Ovary (tissue), 9 donors: Measurements from ENCODE around the gene ATP13A2. TPM values are rescaled to one million over a fixed set of nuclear protein-coding genes. Genes with fewer than 3 reads are reported as not detected.

Experiments used
- DNase-seq, 5 donors: peaks; one replicate each; pipeline ENCODE4 v3.0.0-alpha.2; 2019 to 2020
- H3K27ac ChIP-seq, 2 donors: fragments of 200-600 bp; one replicate each; pipeline versions ENCODE4 v1.5.1 to v1.8.0; 2019 to 2022
- H3K27me3 ChIP-seq: fragments of 200-600 bp; one replicate; pipeline ENCODE4 v1.8.0; 2022
- H3K36me3 ChIP-seq: fragments of 200-600 bp; sonication (generic); one replicate; pipeline ENCODE4 v1.5.1; 2019
- H3K4me1 ChIP-seq: one replicate; pipeline ENCODE4 v1.8.1; 2013; ENCODE audit warnings: mild to moderate bottlenecking, moderate library complexity; ENCODE audit not compliant: insufficient read depth
- H3K4me3 ChIP-seq: fragments of 200-600 bp; sonication (generic); one replicate; pipeline ENCODE4 v1.5.1; 2017
- H3K9me3 ChIP-seq, 2 donors: fragments of 200-600 bp in 1 of 2; sonication (generic) in 1 of 2; one replicate each; pipeline versions ENCODE4 v1.5.1 to v1.8.1; 2013 to 2019; ENCODE audit warnings: mild to moderate bottlenecking in 1 of 2, moderate library complexity in 1 of 2
- CTCF ChIP-seq, 3 donors: fragments of 450-650 bp in 2 of 3; fragments of 200-600 bp in 1 of 3; IDR thresholded peaks; one replicate each; pipeline versions ENCODE4 v1.5.1 to v1.8.0; 2016 to 2022; ENCODE audit warnings: antibody characterized with exemption in 3 of 3, mild to moderate bottlenecking in 1 of 3
- EP300 ChIP-seq: sonication (generic); formaldehyde crosslinking; IDR thresholded peaks from one replicate; pipeline ENCODE4 v1.6.1; 2017; ENCODE audit warnings: antibody characterized with exemption
- POLR2A ChIP-seq: fragments of 450-650 bp; IDR thresholded peaks from one replicate; pipeline ENCODE4 v1.6.1; 2017; ENCODE audit warnings: antibody characterized with exemption, mild to moderate bottlenecking, moderate library complexity
- WGBS, 3 donors: extraction: QIAGEN DNeasy Blood & Tissue Kit in 1 of 3; methylation state at CpG; one replicate each; pipeline versions ENCODE4 v1.1.5 to v1.1.7; 2013 to 2017; 5-methylcytosine and 5-hydroxymethylcytosine counted together
- intact Hi-C, 4 donors: fragments of 100-400 bp; cut with DNase I; formaldehyde crosslinking; loops; one replicate each; pipeline versions ENCODE4 v1.11.0 to v1.15.1; 2022 to 2023
- polyA plus RNA-seq, 2 donors: library from polyadenylated mRNA; stranded (reverse); fragments of 200-250 nt in 1 of 2; fragments of 350-450 nt in 1 of 2; fragmentation: Illumina TruSeq in 1 of 2; extraction: RNeasy Lipid Tissue Mini Kit (QIAGEN cat#74804) in 1 of 2; gene quantifications; one replicate each; pipeline ENCODE4 v1.2.3, GENCODE V29; 2013 to 2014
- total RNA-seq, 7 donors: library from RNA; depleted of rRNA in 2 of 7; stranded (reverse); fragments of >200 nt in 2 of 7; fragmentation: NEBNext Ultra II Directional in 3 of 7; extraction: Animal tissue kit (Norgen Biotek cat#: 25700) in 3 of 7; gene quantifications; one replicate each; pipeline versions ENCODE4 v1.1.0 to v1.2.4, GENCODE V29; 2016 to 2023
- donor health status: DM: no; HTN: no; CAD: no; lungs with moderate emphysema.
- donor health status: DM: no; HTN: no; CAD: no.
- donor health status: Bipolar disorder and iron deficiency.
- donor health status: DM: yes; HTN: yes; CAD: no.
- donor health status: DM: no; HTN: no; CAD: no.
- donor health status: DM: yes; HTN: yes; CAD: no.

ATP13A2 gene
- total and polyA plus RNA-seq, 9 donors: 8.8 to 24.1 (median 18.7) TPM

DNA sequence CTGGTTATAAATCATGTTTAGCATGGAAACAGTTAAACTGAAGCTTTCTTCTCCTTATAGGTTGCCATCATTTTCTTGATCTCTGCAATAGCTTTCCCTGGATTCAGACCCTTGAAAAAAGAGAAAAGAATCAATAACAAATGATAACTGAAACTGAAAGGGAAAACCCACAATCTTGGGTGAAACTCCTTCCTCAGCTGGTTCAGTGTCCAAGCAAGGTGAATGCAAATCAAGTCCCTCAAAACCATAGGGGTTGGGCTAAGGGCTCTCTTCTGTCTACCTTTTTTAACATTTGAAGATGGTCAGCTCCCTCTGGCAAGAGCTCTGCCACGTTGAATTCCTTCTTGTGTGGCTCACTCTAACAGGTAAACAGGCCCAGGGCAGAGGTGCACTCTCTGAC is 7.1 kb upstream of the ATP13A2 start:
- Histone ChIP-seq H3K27me3 (no peaks in the 10 kb centered on the region), H3K4me3 (no peak overlapping the region), H3K27ac (no peak overlapping the region), H3K9me3 (no peaks in the 10 kb centered on the region), H3K4me1 (no peaks in the 10 kb centered on the region), H3K36me3 (no peaks in the 10 kb centered on the region)
- WGBS, 3 donors: 5 to 38% (median 12%) methylated on average over 1 of the region's 1 CpG
- TF ChIP-seq POLR2A (no peak), EP300 (no peak), CTCF (IDR thresholded peaks at IDR 0.05) (no peak)
- intact Hi-C loops: no loop called here
- DNase-seq: no peak

GRCh38 chr1:17017435-17017834 is 5.7 kb upstream of the ATP13A2 start:
- no peaks in the 10 kb centered on the region for H3K36me3 ChIP-seq
- intact Hi-C loops: no loop called here
- H3K4me1 ChIP-seq: peaks cover 3% of the 10 kb centered on the region
- WGBS, 3 donors: 90 to 96% (median 92%) methylated on average over 7 of the region's 7 CpGs
- no peaks in the 10 kb centered on the region for H3K27me3 ChIP-seq
- H3K27ac ChIP-seq: no peak overlapping the region
- DNase-seq: peak in 1 of 5 donors; percentile 8
- H3K4me3 ChIP-seq: no peak overlapping the region
- no peaks in the 10 kb centered on the region for H3K9me3 ChIP-seq
- TF ChIP-seq POLR2A (no peak), CTCF (IDR thresholded peaks at IDR 0.05) (no peak)

DNA sequence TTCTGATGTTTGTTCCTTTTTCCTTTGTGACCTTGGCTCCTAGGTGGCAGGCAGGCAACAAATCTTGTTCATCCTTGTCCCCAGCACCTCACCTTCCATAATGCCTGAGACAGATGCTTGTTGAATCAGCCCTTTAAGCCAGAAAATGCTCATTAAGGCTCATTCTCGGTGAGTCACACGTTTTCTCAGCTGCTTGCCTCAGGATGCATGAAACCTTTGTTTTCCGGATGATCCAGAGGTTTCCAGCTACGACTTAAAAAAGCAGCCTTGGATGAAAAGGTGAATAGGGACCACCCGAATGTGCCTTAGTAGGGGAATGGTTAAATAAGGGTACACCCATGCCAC is 4.6 kb upstream of the ATP13A2 start:
- intact Hi-C loops: no loop called here
- TF ChIP-seq POLR2A: no peak
- TF ChIP-seq CTCF (IDR thresholded peaks at IDR 0.05): no peak
- TF ChIP-seq EP300: no peak
- Histone ChIP-seq H3K36me3 (no peaks in the 10 kb centered on the region), H3K9me3 (no peaks in the 10 kb centered on the region), H3K27ac (no peak overlapping the region), H3K4me3 (no peak overlapping the region), H3K4me1 (peaks cover 8% of the 10 kb centered on the region), H3K27me3 (no peaks in the 10 kb centered on the region)
- WGBS, 3 donors: 49 to 53% (median 52%) methylated on average over 5 of the region's 5 CpGs
- peak in 1 of 5 donors; percentile 4 for DNase-seq

DNA sequence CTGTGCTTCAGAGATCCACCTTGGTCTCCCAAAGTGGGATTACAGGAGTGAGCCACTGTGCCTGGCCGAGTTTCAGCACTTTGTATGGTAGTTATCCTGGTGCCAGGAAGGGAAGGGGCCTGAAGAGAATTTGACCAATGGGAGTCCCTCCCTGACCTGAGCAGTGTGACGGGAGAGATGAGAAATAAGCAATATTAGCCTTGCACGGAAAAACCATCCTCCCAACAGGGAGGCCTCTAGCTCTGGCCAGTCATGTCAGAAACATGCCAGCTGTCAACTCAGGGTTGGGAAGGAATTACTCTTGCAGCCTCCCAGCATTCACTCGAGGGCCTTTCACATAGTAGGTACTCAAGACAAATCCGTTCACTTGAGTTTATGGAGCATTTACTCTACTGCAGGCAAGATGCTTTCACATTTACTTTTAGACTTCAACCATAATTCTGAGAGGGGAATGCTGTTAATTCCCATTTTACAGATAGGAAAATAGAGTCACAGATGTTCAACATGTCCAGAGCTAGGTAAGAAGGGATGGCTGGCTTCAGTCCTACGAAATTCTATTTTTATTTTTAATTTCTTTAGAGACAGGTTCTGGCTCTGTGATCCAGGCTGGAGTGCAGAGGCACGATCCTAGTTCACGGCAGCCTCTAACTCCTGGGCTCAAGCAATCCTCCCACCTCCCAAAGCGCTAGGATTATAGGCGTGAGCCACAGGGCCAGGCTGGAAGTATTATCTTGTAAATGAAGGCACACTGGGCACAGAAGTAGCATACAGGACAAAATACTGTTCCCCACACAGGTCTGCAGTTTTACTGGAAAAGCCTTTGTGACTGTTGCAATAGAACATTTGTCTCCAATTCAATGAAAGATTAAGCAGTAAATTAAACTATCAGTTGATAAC is 3.2 kb upstream of the ATP13A2 start:
- Histone ChIP-seq H3K27ac (no peak overlapping the region), H3K9me3 (no peaks in the 10 kb centered on the region), H3K4me3 (no peak overlapping the region), H3K27me3 (no peaks in the 10 kb centered on the region), H3K36me3 (no peaks in the 10 kb centered on the region), H3K4me1 (peaks cover 12% of the 10 kb centered on the region)
- WGBS, 3 donors: 53 to 60% (median 57%) methylated on average over 10 of the region's 10 CpGs
- intact Hi-C loops: no loop called here
- no peak for TF ChIP-seq EP300
- TF ChIP-seq POLR2A: no peak
- TF ChIP-seq CTCF (IDR thresholded peaks at IDR 0.05): no peak
- DNase-seq: peak in 1 of 5 donors; percentile 9
